ENCODE measurements around the gene ADI1. TPM values are rescaled to one million over a fixed set of nuclear protein-coding genes. Genes with fewer than 3 reads are reported as not detected.

Gene ADI1
- total and polyA plus RNA-seq, 2 experiments from 2014 or later = 15.3 to 65.9 TPM

DNA sequence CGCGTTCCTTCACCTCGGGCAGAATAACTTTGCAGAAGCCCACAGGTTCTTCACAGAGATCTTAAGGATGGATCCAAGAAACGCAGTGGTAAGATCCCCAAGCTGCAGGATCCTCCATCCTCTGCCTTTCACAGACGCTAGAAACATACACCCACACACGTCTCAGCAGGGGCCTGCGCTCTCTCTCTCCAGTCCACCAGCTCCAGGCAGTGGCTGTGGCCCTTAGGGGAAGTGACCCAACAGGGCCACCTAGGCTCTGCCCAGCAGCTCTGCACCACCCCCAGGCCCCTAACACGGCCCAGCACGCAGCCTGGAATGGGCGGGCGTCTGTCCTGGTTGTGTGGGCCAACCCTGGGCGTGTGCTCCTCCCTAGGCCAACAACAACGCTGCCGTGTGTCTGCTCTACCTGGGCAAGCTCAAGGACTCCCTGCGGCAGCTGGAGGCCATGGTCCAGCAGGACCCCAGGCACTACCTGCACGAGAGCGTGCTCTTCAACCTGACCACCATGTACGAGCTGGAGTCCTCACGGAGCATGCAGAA lies 40.4 kb downstream of the ADI1 start:
- Histone ChIP-seq H3K4me1 (ENCODE audit: low read depth) (no peaks in the 10 kb centered on the region), H3K9me3 (ENCODE audit: low read depth) (no peaks in the 10 kb centered on the region), H3K27me3 (no peaks in the 10 kb centered on the region), H3K27ac (no peak overlapping the region), H3K36me3 (peaks cover 8% of the 10 kb centered on the region), H3K4me3 (no peak overlapping the region)
- DNase-seq (ENCODE audit: low read depth in 1 of 2, low spot score in 1 of 2) = no peak
- no peak for TF ChIP-seq CTCF (IDR thresholded peaks at IDR 0.05; ENCODE audit: low read depth, low read length)

- H3K27ac ChIP-seq = no peak overlapping the region
- DNase-seq (ENCODE audit: low read depth in 1 of 2, low spot score in 1 of 2) = no peak
- no peaks in the 10 kb centered on the region for H3K4me1 ChIP-seq (ENCODE audit: low read depth)
- no peaks in the 10 kb centered on the region for H3K27me3 ChIP-seq
- no peaks in the 10 kb centered on the region for H3K9me3 ChIP-seq (ENCODE audit: low read depth)
- H3K36me3 ChIP-seq = peaks cover 8% of the 10 kb centered on the region
- H3K4me3 ChIP-seq = no peak overlapping the region
- no peak for TF ChIP-seq CTCF (IDR thresholded peaks at IDR 0.05; ENCODE audit: low read depth, low read length)
Measured at GRCh38 chr2:3476985-3477327, 42.4 kb downstream of the ADI1 start.

GRCh38 chr2:3476321-3476984 lies 42.9 kb downstream of the ADI1 start:
- H3K27ac ChIP-seq = peak overlapping the region; percentile 35
- no peaks in the 10 kb centered on the region for H3K9me3 ChIP-seq (ENCODE audit: low read depth)
- peaks cover 8% of the 10 kb centered on the region for H3K36me3 ChIP-seq
- H3K4me1 ChIP-seq (ENCODE audit: low read depth) = no peaks in the 10 kb centered on the region
- no peak for TF ChIP-seq CTCF (IDR thresholded peaks at IDR 0.05; ENCODE audit: low read depth, low read length)
- no peak overlapping the region for H3K4me3 ChIP-seq
- DNase-seq (ENCODE audit: low read depth in 1 of 2, low spot score in 1 of 2) = no peak
- no peaks in the 10 kb centered on the region for H3K27me3 ChIP-seq

GRCh38 chr2:3475771-3476170 lies 43.6 kb downstream of the ADI1 start:
- no peak overlapping the region for H3K4me3 ChIP-seq
- no peaks in the 10 kb centered on the region for H3K27me3 ChIP-seq
- DNase-seq (ENCODE audit: low read depth in 1 of 2, low spot score in 1 of 2) = no peak
- H3K9me3 ChIP-seq (ENCODE audit: low read depth) = no peaks in the 10 kb centered on the region
- H3K36me3 ChIP-seq = peaks cover 8% of the 10 kb centered on the region
- TF ChIP-seq CTCF (IDR thresholded peaks at IDR 0.05; ENCODE audit: low read depth, low read length) = no peak
- no peak overlapping the region for H3K27ac ChIP-seq
- peaks cover 1% of the 10 kb centered on the region for H3K4me1 ChIP-seq (ENCODE audit: low read depth)

DNA sequence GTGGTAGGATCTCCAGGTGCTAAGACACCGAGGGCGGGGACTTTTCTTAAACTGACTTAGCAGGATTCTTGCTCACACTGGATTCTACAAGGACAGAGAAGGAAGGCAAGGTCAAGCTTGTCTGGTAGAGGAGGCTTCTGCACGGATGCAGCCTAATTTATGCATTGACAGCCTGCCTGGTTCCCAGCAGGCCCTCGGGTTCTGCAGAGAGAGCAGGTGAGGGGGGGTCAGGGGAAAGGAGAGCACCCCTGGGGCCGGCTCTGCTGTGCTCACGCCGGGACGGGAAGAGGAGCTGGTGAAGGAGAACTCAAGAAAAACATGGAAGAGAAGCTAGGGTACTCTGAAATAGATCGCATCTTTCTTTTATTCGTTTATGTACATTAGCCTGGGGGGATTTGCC lies 46.4 kb downstream of the ADI1 start:
- peaks cover 3% of the 10 kb centered on the region for H3K4me1 ChIP-seq (ENCODE audit: low read depth)
- no peak for DNase-seq (ENCODE audit: low read depth in 1 of 2, low spot score in 1 of 2)
- no peak overlapping the region for H3K27ac ChIP-seq
- H3K27me3 ChIP-seq = no peaks in the 10 kb centered on the region
- H3K9me3 ChIP-seq (ENCODE audit: low read depth) = no peaks in the 10 kb centered on the region
- H3K36me3 ChIP-seq = peaks cover 15% of the 10 kb centered on the region
- no peak overlapping the region for H3K4me3 ChIP-seq
- no peak for TF ChIP-seq CTCF (IDR thresholded peaks at IDR 0.05; ENCODE audit: low read depth, low read length)

Data from cardiac muscle cell (in vitro differentiated cells and primary cell).